Hepatocyte (in vitro differentiated cells): ENCODE results near the gene CARD11.

Experiments used
- EZH2phosphoT487 ChIP-seq: fragments of 200-600 bp; sonication (generic); IDR thresholded peaks from one replicate; pipeline ENCODE4 v1.6.1; 2018; ENCODE audit warnings: antibody characterized with exemption, mild to moderate bottlenecking, low read depth, moderate library complexity; ENCODE audit not compliant: unreplicated experiment, severe bottlenecking
- TF ChIP-seq, protein P1 (sequence below): fragments of 200-600 bp; sonication (generic); IDR thresholded peaks from 2 replicates; pipeline ENCODE4 v1.5.1; 2016; ENCODE audit warnings: antibody characterized with exemption, mild to moderate bottlenecking; ENCODE audit not compliant: poor library complexity

DNA sequence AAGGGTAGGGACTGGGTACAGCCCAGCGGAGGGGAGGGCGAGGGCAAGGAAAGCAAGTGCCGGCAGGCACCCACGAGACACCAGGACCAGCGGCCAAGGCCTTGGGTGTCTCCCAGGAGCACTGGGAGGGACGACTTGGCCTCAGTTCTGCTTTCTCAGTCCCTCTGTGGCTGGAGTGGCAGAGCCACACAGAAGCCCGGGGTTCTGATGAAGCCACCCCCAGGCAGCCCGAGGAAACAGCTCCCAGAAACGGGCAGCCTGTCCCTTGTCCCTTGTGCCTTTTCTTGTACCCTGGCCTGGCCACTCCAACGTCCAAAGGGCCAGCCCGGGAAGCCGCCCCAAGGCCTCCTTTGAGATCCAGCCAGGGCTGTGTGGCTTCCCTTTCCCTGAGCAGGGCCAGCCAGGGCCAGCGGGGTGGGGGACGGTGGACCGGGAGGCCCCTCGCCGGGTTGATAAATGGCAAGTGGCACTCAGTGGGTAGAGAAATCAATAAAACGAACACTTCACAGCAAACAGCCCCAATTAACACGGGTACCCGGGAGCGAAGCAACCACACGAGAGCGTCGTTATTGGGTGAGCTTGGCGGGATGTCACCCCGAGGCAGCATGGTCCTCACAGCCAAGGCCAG lies 129.8 kb downstream of the CARD11 start:
- TF ChIP-seq, protein P1, sequence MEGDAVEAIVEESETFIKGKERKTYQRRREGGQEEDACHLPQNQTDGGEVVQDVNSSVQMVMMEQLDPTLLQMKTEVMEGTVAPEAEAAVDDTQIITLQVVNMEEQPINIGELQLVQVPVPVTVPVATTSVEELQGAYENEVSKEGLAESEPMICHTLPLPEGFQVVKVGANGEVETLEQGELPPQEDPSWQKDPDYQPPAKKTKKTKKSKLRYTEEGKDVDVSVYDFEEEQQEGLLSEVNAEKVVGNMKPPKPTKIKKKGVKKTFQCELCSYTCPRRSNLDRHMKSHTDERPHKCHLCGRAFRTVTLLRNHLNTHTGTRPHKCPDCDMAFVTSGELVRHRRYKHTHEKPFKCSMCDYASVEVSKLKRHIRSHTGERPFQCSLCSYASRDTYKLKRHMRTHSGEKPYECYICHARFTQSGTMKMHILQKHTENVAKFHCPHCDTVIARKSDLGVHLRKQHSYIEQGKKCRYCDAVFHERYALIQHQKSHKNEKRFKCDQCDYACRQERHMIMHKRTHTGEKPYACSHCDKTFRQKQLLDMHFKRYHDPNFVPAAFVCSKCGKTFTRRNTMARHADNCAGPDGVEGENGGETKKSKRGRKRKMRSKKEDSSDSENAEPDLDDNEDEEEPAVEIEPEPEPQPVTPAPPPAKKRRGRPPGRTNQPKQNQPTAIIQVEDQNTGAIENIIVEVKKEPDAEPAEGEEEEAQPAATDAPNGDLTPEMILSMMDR, result no peak
- TF ChIP-seq EZH2phosphoT487, result no peak
